Mesothelial cell of epicardium (in vitro differentiated cells): ENCODE results near the gene ANKRD11. TPM values are rescaled to one million over a fixed set of nuclear protein-coding genes. Genes with fewer than 3 reads are reported as not detected.

Experiments
- DNase-seq, 2 experiments: peaks; one replicate each; pipeline ENCODE4 v3.0.0; 2021; ENCODE audit warnings: low spot score in 2 of 2; ENCODE audit not compliant: unreplicated experiment in 2 of 2
- H3K27ac Mint-ChIP-seq: 2 replicates; pipeline ENCODE4 v1.8.0; 2021; ENCODE audit warnings: mixed read lengths
- H3K27me3 Mint-ChIP-seq: 2 replicates; pipeline ENCODE4 v1.8.0; 2021; ENCODE audit warnings: low read depth, mixed read lengths
- H3K36me3 Mint-ChIP-seq: 2 replicates; pipeline ENCODE4 v1.8.0; 2021; ENCODE audit warnings: mixed read lengths
- H3K4me1 Mint-ChIP-seq: 2 replicates; pipeline ENCODE4 v1.8.0; 2021; ENCODE audit warnings: mixed read lengths
- H3K4me3 Mint-ChIP-seq: 2 replicates; pipeline ENCODE4 v1.8.0; 2021; ENCODE audit warnings: mild to moderate bottlenecking, moderate library complexity, mixed read lengths
- H3K9me3 Mint-ChIP-seq: 2 replicates; pipeline ENCODE4 v1.8.0; 2021; ENCODE audit warnings: mixed read lengths
- CTCF ChIP-seq: fragments of 200-600 bp; sonication (generic); IDR thresholded peaks from one replicate; pipeline ENCODE4 v1.5.0; 2021; ENCODE audit warnings: antibody characterized with exemption; ENCODE audit not compliant: unreplicated experiment
- total RNA-seq: library from RNA; stranded (reverse); gene quantifications from 3 replicates; pipeline ENCODE4 v1.2.1, GENCODE V29; 2021

The ANKRD11 gene
- total RNA-seq, 1 donor from 2014 or later: 247 TPM

GRCh38 chr16:89290887-89291286, 199.5 kb downstream of the ANKRD11 start:
- no peak overlapping the region for H3K4me3 Mint-ChIP-seq
- peaks cover 7% of the 10 kb centered on the region for H3K36me3 Mint-ChIP-seq
- no peaks in the 10 kb centered on the region for H3K9me3 Mint-ChIP-seq
- no peak for DNase-seq
- no peaks in the 10 kb centered on the region for H3K27me3 Mint-ChIP-seq
- TF ChIP-seq CTCF: no peak
- H3K4me1 Mint-ChIP-seq: no peaks in the 10 kb centered on the region
- H3K27ac Mint-ChIP-seq: no peak overlapping the region

- no peaks in the 10 kb centered on the region for H3K9me3 Mint-ChIP-seq
These were observed 199.9 kb downstream of the ANKRD11 start for GRCh38 chr16:89290472-89290871.

GRCh38 chr16:89289428-89290395, 200.6 kb downstream of the ANKRD11 start:
- H3K27ac Mint-ChIP-seq: peak overlapping the region; percentile 78
- no peaks in the 10 kb centered on the region for H3K4me1 Mint-ChIP-seq
- no peaks in the 10 kb centered on the region for H3K9me3 Mint-ChIP-seq
- TF ChIP-seq CTCF: peak; percentile 66
- no peaks in the 10 kb centered on the region for H3K27me3 Mint-ChIP-seq
- peak in 1 of 2 experiments; percentile 63 for DNase-seq
- H3K4me3 Mint-ChIP-seq: no peak overlapping the region
- H3K36me3 Mint-ChIP-seq: peaks cover 7% of the 10 kb centered on the region

More at GRCh38 chr16:89290472-89290871, 199.9 kb downstream of the ANKRD11 start:
- TF ChIP-seq CTCF: no peak
- no peak for DNase-seq
- Mint-ChIP-seq H3K4me3 (no peak overlapping the region), H3K27ac (no peak overlapping the region), H3K27me3 (no peaks in the 10 kb centered on the region), H3K4me1 (no peaks in the 10 kb centered on the region), H3K36me3 (peaks cover 7% of the 10 kb centered on the region)

- H3K4me3 Mint-ChIP-seq: no peak overlapping the region
- H3K27ac Mint-ChIP-seq: no peak overlapping the region
- TF ChIP-seq CTCF: no peak
- no peak for DNase-seq
- H3K36me3 Mint-ChIP-seq: peaks cover 7% of the 10 kb centered on the region
- H3K27me3 Mint-ChIP-seq: no peaks in the 10 kb centered on the region
- H3K9me3 Mint-ChIP-seq: no peaks in the 10 kb centered on the region
- no peaks in the 10 kb centered on the region for H3K4me1 Mint-ChIP-seq
These were observed 201.4 kb downstream of the ANKRD11 start for GRCh38 chr16:89288966-89289365.

GRCh38 chr16:89288577-89288844, 201.8 kb downstream of the ANKRD11 start:
- no peak overlapping the region for H3K27ac Mint-ChIP-seq
- no peak overlapping the region for H3K4me3 Mint-ChIP-seq
- no peaks in the 10 kb centered on the region for H3K27me3 Mint-ChIP-seq
- no peaks in the 10 kb centered on the region for H3K9me3 Mint-ChIP-seq
- no peak for DNase-seq
- H3K36me3 Mint-ChIP-seq: peaks cover 7% of the 10 kb centered on the region
- no peak for TF ChIP-seq CTCF
- H3K4me1 Mint-ChIP-seq: no peaks in the 10 kb centered on the region
